SU-DHL-6 (cell line): Measurements from ENCODE around the gene ARHGAP26.

ENCODE experiments used
- CTCF ChIP-seq: fragments of 200-600 bp; sonication (generic); IDR thresholded peaks from one replicate; pipeline ENCODE4 v1.5.1; 2017; ENCODE audit warnings: antibody characterized with exemption, mild to moderate bottlenecking, low read length, moderate library complexity; ENCODE audit not compliant: insufficient read depth, poor library complexity, severe bottlenecking
- EZH2phosphoT487 ChIP-seq: fragments of 200-600 bp; sonication (generic), shearing (Covaris generic); conservative IDR thresholded peaks from 2 replicates; pipeline ENCODE4 v1.6.1; 2018; ENCODE audit warnings: mild to moderate bottlenecking, antibody characterized with exemption, low read length, moderate library complexity, mixed read lengths

GRCh38 chr5:143037071-143037470 lies 266.9 kb downstream of the ARHGAP26 start:
- TF ChIP-seq CTCF, result no peak
- TF ChIP-seq EZH2phosphoT487, result no peak
